Measurements from ENCODE around the gene ASCC1. TPM values are rescaled to one million over a fixed set of nuclear protein-coding genes. Genes with fewer than 3 reads are reported as not detected.

The ASCC1 gene
- total RNA-seq, 1 donor from 2014 or later: 39.0 TPM

GRCh38 chr10:72082856-72083789, 133.0 kb downstream of the ASCC1 start:
- no peak for DNase-seq (ENCODE audit: low spot score)

GRCh38 chr10:72081772-72082590, 134.1 kb downstream of the ASCC1 start:
- no peak for DNase-seq (ENCODE audit: low spot score)

GRCh38 chr10:72081210-72081609, 134.9 kb downstream of the ASCC1 start:
- no peak for DNase-seq (ENCODE audit: low spot score)

- no peak for DNase-seq (ENCODE audit: low spot score)
These were observed 135.8 kb downstream of the ASCC1 start for GRCh38 chr10:72080042-72080975.

GRCh38 chr10:72079356-72079755, 136.7 kb downstream of the ASCC1 start:
- DNase-seq (ENCODE audit: low spot score): no peak

GRCh38 chr10:72077275-72077990, 138.6 kb downstream of the ASCC1 start:
- no peak for DNase-seq (ENCODE audit: low spot score)

- no peak for DNase-seq (ENCODE audit: low spot score)
These were observed 139.3 kb downstream of the ASCC1 start for GRCh38 chr10:72076756-72077155.

GRCh38 chr10:72075376-72076115, 140.5 kb downstream of the ASCC1 start:
- DNase-seq (ENCODE audit: low spot score): no peak

- no peak for DNase-seq (ENCODE audit: low spot score)
These were observed 141.3 kb downstream of the ASCC1 start for GRCh38 chr10:72074574-72075375.

- DNase-seq (ENCODE audit: low spot score): no peak
These were observed 142.1 kb downstream of the ASCC1 start for GRCh38 chr10:72073708-72074573.

GRCh38 chr10:72072639-72073038, 143.4 kb downstream of the ASCC1 start:
- DNase-seq (ENCODE audit: low spot score): no peak

GRCh38 chr10:72072046-72072445, 144.0 kb downstream of the ASCC1 start:
- no peak for DNase-seq (ENCODE audit: low spot score)

- DNase-seq (ENCODE audit: low spot score): no peak
These were observed 146.1 kb downstream of the ASCC1 start for GRCh38 chr10:72069751-72070526.

GRCh38 chr10:72068901-72069446, 147.1 kb downstream of the ASCC1 start:
- DNase-seq (ENCODE audit: low spot score): no peak

- no peak for DNase-seq (ENCODE audit: low spot score)
These were observed 147.8 kb downstream of the ASCC1 start for GRCh38 chr10:72068126-72068765.

- DNase-seq (ENCODE audit: low spot score): no peak
These were observed 148.5 kb downstream of the ASCC1 start for GRCh38 chr10:72067463-72068125.

All from umbilical cord (tissue), 2 donors.